Neural progenitor cell (in vitro differentiated cells): ENCODE results near the gene VPS8. TPM values are rescaled to one million over a fixed set of nuclear protein-coding genes. Genes with fewer than 3 reads are reported as not detected.
"Not testable (repeated sequence)": the region's sequence is repeated elsewhere in the genome, so short reads cannot be mapped to it uniquely, and the experiment has no call there.

Source experiments
- DNase-seq: peaks from one replicate; pipeline ENCODE4 v3.0.0-alpha.2; 2016; ENCODE audit warnings: low spot score
- H2AFZ ChIP-seq: fragments of 200-600 bp; sonication (generic); replicated peaks from 2 replicates; pipeline ENCODE4 v1.6.1; 2016; ENCODE audit warnings: antibody characterized with exemption
- H3F3A ChIP-seq: fragments of 200-600 bp; sonication (generic); 2 replicates; pipeline ENCODE4 v1.6.1; 2016; ENCODE audit warnings: antibody characterized with exemption, low read depth
- H3K27ac ChIP-seq: fragments of 200-600 bp; sonication (generic); 2 replicates; pipeline ENCODE4 v1.5.1; 2016; ENCODE audit warnings: mild to moderate bottlenecking
- H3K27me3 ChIP-seq: fragments of 200-600 bp; sonication (generic); 2 replicates; pipeline ENCODE4 v1.6.1; 2016; ENCODE audit warnings: mild to moderate bottlenecking, moderate library complexity
- H3K36me3 ChIP-seq: fragments of 200-600 bp; sonication (generic); 2 replicates; pipeline ENCODE4 v1.5.1; 2016
- H3K4me1 ChIP-seq: fragments of 200-600 bp; sonication (generic); 2 replicates; pipeline ENCODE4 v1.6.1; 2016; ENCODE audit warnings: mixed run types
- H3K4me2 ChIP-seq: fragments of 200-600 bp; sonication (generic); 2 replicates; pipeline ENCODE4 v1.6.1; 2016
- H3K4me3 ChIP-seq: fragments of 200-600 bp; sonication (generic); 2 replicates; pipeline ENCODE4 v1.5.1; 2016
- H3K79me2 ChIP-seq: fragments of 200-600 bp; sonication (generic); 2 replicates; pipeline ENCODE4 v1.6.1; 2016; ENCODE audit warnings: low read depth
- H3K9ac ChIP-seq: fragments of 200-600 bp; sonication (generic); 2 replicates; pipeline ENCODE4 v1.6.1; 2016
- H3K9me3 ChIP-seq: fragments of 200-600 bp; sonication (generic); 2 replicates; pipeline ENCODE4 v1.5.1; 2016; ENCODE audit warnings: low read depth
- H4K20me1 ChIP-seq: fragments of 200-600 bp; sonication (generic); 2 replicates; pipeline ENCODE4 v1.6.1; 2016; ENCODE audit warnings: low read depth
- H3K27ac Mint-ChIP-seq: 3 replicates; pipeline ENCODE4 v1.8.0; 2021; ENCODE audit warnings: mixed read lengths
- H3K27me3 Mint-ChIP-seq: 2 replicates; pipeline ENCODE4 v1.8.0; 2022; ENCODE audit warnings: low read depth, mild to moderate bottlenecking, inconsistent platforms, moderate library complexity, mixed read lengths; ENCODE audit not compliant: insufficient read depth
- H3K36me3 Mint-ChIP-seq: 3 replicates; pipeline ENCODE4 v1.8.0; 2021; ENCODE audit warnings: mixed read lengths
- H3K4me1 Mint-ChIP-seq: 3 replicates; pipeline ENCODE4 v1.8.0; 2021; ENCODE audit warnings: mixed read lengths
- H3K4me3 Mint-ChIP-seq: 3 replicates; pipeline ENCODE4 v1.8.0; 2021; ENCODE audit warnings: mild to moderate bottlenecking, moderate library complexity, mixed read lengths
- H3K9me3 Mint-ChIP-seq: 3 replicates; pipeline ENCODE4 v1.8.0; 2020; ENCODE audit warnings: mixed read lengths
- CTCF ChIP-seq: fragments of 200-600 bp; sonication (generic); IDR thresholded peaks from 2 replicates; pipeline ENCODE4 v1.5.1; 2017; ENCODE audit warnings: antibody characterized with exemption, mild to moderate bottlenecking
- EZH2 ChIP-seq: fragments of 200-600 bp; sonication (generic); IDR thresholded peaks from 2 replicates; pipeline ENCODE4 v1.6.1; 2017; ENCODE audit warnings: antibody characterized with exemption, mild to moderate bottlenecking, moderate library complexity
- EZH2phosphoT487 ChIP-seq: fragments of 200-600 bp; sonication (generic); IDR thresholded peaks from 2 replicates; pipeline ENCODE4 v1.6.1; 2017; ENCODE audit warnings: antibody characterized with exemption
- total RNA-seq: library from RNA; depleted of rRNA; stranded (reverse); fragments of >200 nt; gene quantifications from 2 replicates; pipeline ENCODE4 v1.2.3, GENCODE V29; 2015; ENCODE audit warnings: low replicate concordance

Gene VPS8
- total RNA-seq, 1 donor from 2014 or later = 93.1 TPM

DNA sequence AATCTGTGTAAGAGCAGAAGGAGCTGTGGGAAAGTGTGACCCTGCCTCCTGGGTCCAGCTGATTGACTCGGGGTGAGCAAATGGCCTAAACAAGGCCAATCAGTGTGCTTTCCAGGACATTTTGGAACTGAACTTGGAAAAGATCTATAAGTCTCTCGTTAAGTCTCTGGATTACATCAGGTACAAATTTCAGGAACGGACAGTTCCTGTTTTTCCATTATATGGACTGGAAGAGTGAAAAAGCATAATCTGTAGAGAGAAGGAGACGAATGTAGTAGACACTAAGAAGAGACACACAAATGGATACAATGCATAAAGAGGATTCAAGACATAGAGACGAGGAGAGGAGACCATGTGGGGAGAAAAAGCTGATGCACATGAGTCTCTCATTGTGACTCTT is 173.6 kb downstream of the VPS8 start:
- Mint-ChIP-seq H3K9me3 (no peaks in the 10 kb centered on the region), H3K27ac (no peak overlapping the region), H3K4me3 (no peak overlapping the region), H3K36me3 (peaks cover 7% of the 10 kb centered on the region), H3K4me1 (no peaks in the 10 kb centered on the region), H3K27me3 (peaks cover 2% of the 10 kb centered on the region)
- Histone ChIP-seq H3K27ac (no peak overlapping the region), H3K36me3 (peaks cover 4% of the 10 kb centered on the region), H3K4me2 (no peak overlapping the region), H3K79me2 (no peaks in the 10 kb centered on the region), H4K20me1 (no peaks in the 10 kb centered on the region), H3K4me1 (no peaks in the 10 kb centered on the region), H3K9me3 (no peaks in the 10 kb centered on the region), H3F3A (no peaks in the 10 kb centered on the region), H3K4me3 (no peak overlapping the region), H2AFZ (no peak overlapping the region), H3K27me3 (no peaks in the 10 kb centered on the region), H3K9ac (no peak overlapping the region)
- TF ChIP-seq EZH2 = no peak
- TF ChIP-seq EZH2phosphoT487 = no peak
- TF ChIP-seq CTCF = no peak
- DNase-seq = no peak

DNA sequence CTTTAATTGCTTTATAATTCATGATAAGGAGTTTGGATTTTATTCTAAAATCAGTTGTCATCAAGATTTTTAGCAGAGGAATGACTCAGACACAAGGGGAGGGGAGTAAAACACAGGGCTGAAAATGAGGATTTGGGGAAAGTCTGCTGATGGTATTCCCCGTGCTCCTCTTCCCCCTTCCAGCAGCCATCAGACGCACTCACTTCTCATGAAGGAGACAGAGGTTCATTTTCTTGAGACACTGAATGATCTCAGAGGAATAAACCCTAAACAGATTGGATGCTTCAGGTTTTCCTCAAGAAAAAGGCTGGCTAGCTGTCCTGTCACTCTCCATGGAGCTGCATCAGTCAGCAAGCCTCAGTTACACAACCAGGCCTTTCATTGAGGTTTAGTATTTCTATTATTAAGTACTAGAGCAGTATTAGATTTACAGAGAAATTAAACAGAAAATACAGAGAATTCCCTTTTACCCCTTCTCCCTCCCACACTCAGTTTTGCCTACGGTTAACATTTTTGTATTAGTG is 174.5 kb downstream of the VPS8 start:
- no peak overlapping the region for H3K27ac Mint-ChIP-seq
- Histone ChIP-seq H3K4me1 (no peaks in the 10 kb centered on the region), H3K27ac (no peak overlapping the region), H3K36me3 (peaks cover 4% of the 10 kb centered on the region), H2AFZ (no peak overlapping the region), H3K27me3 (no peaks in the 10 kb centered on the region), H3K9me3 (no peaks in the 10 kb centered on the region), H3K9ac (no peak overlapping the region), H4K20me1 (no peaks in the 10 kb centered on the region), H3K4me2 (no peak overlapping the region), H3F3A (no peaks in the 10 kb centered on the region), H3K79me2 (no peaks in the 10 kb centered on the region), H3K4me3 (no peak overlapping the region)
- no peak for DNase-seq
- H3K27me3 Mint-ChIP-seq = peaks cover 2% of the 10 kb centered on the region
- H3K4me1 Mint-ChIP-seq = no peaks in the 10 kb centered on the region
- no peak overlapping the region for H3K4me3 Mint-ChIP-seq
- no peak for TF ChIP-seq CTCF
- no peak for TF ChIP-seq EZH2
- no peak for TF ChIP-seq EZH2phosphoT487
- no peaks in the 10 kb centered on the region for H3K9me3 Mint-ChIP-seq
- H3K36me3 Mint-ChIP-seq = peaks cover 7% of the 10 kb centered on the region

DNA sequence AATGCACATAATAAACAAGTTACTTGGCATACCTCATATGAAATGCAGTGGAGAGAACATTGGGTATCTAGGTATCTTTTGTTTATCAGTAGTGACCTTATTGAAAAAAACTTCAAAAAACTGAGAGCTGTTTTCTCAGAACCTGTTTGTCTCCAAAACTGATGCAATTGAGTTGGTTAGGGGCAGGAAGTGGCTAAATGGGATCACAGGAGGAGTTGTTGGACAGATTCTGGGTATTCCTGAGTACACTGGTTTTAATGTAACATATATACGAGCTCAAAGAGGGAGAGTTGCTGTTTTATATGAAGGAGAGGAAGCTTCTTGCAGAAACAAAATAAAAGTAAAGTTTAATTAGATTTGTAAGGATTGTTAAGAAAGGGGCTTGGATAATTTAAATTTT is 181.4 kb downstream of the VPS8 start:
- Histone ChIP-seq H3K9ac (no peak overlapping the region), H3K36me3 (peaks cover 3% of the 10 kb centered on the region), H3K4me2 (no peak overlapping the region), H3K4me3 (no peak overlapping the region), H3K27me3 (no peaks in the 10 kb centered on the region), H3K9me3 (no peaks in the 10 kb centered on the region), H3K79me2 (no peaks in the 10 kb centered on the region), H4K20me1 (no peaks in the 10 kb centered on the region), H3F3A (no peaks in the 10 kb centered on the region), H3K4me1 (peaks cover 5% of the 10 kb centered on the region), H3K27ac (no peak overlapping the region), H2AFZ (no peak overlapping the region)
- no peak overlapping the region for H3K4me3 Mint-ChIP-seq
- H3K4me1 Mint-ChIP-seq = no peaks in the 10 kb centered on the region
- no peaks in the 10 kb centered on the region for H3K27me3 Mint-ChIP-seq
- no peak overlapping the region for H3K27ac Mint-ChIP-seq
- no peak for DNase-seq
- H3K9me3 Mint-ChIP-seq = no peaks in the 10 kb centered on the region
- H3K36me3 Mint-ChIP-seq = peaks cover 4% of the 10 kb centered on the region
- TF ChIP-seq EZH2phosphoT487 = no peak
- no peak for TF ChIP-seq EZH2
- TF ChIP-seq CTCF = no peak

- not testable (repeated sequence) for H3K27ac Mint-ChIP-seq, H3K27me3 Mint-ChIP-seq, H3K4me3 ChIP-seq, H3K4me1 Mint-ChIP-seq, H3K9ac ChIP-seq, H2AFZ ChIP-seq, H3K79me2 ChIP-seq, H3K4me2 ChIP-seq, H3F3A ChIP-seq, H3K36me3 ChIP-seq, H3K9me3 Mint-ChIP-seq, H3K4me1 ChIP-seq, DNase-seq, H3K27me3 ChIP-seq, H4K20me1 ChIP-seq, H3K27ac ChIP-seq, H3K4me3 Mint-ChIP-seq, H3K9me3 ChIP-seq
- peaks cover 33% of the 10 kb centered on the region for H3K36me3 Mint-ChIP-seq
Measured at GRCh38 chr3:185003876-185004275, 191.9 kb downstream of the VPS8 start.
